Stimulated activated CD4-positive, alpha-beta T cell treated with anti-CD3 and anti-CD28 coated beads, Interleukin-2, amount 100 ng/mL, for 48 hours (primary cell): ENCODE measurements around the gene BAZ2B.

Experiments
- DNase-seq, 2 donors: peaks; one replicate each; pipeline ENCODE4 v3.0.0-alpha.2; 2020

The BAZ2B gene

GRCh38 chr2:159292157-159292556 lies 324.2 kb downstream of the BAZ2B start:
- DNase-seq = no peak

- DNase-seq = no peak
Observed at GRCh38 chr2:159290289-159290907, 325.9 kb downstream of the BAZ2B start.

GRCh38 chr2:159287733-159288132 lies 328.6 kb downstream of the BAZ2B start:
- DNase-seq = no peak

DNA sequence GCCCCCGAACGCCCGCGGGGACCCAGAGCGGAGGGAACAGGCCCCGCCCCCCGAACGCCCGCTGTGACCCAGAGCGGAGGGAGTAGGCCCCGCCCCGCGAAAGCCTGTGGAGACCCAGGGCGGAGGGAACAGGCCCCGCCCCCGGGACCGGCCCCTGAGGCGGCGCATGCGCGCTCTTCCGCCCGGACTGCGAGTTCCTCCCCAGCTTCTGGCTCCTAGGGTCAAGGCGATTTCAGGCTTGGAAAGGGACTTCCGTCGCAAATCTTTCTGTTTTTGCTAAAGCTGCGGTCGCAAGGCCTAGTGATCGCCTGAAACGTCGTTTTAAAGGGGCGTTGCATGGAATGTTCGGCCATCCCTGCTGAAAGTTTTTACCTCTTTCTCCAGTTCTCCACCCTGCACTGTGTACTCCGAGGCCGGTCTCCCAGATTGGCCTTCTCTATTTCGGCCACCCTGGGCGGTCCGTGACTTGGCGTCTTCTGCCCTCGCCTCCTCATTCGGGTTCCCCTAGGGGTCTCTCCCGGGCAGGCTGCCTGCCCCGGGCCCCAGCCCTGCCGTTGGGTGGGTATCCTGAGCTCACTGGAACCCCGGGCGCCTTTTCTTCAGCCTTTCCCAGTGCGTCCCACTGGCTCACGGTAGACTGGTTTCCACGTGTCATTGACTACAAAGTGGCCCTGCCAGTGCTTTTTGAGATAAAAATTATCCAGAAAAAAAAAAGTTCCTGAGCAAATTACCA lies 329.5 kb downstream of the BAZ2B start:
- DNase-seq = peak; percentile 93 to 96

- peak; percentile 10 to 30 for DNase-seq
Observed at GRCh38 chr2:159285929-159286708, 330.2 kb downstream of the BAZ2B start, which contains the start of gene WDSUB1. Gene WDSUB1 (minus strand): TSS chr2:159286703. CDS start chr2:159283069, 3,634 bp downstream.

GRCh38 chr2:159285433-159285832 lies 330.9 kb downstream of the BAZ2B start:
- no peak for DNase-seq

DNA sequence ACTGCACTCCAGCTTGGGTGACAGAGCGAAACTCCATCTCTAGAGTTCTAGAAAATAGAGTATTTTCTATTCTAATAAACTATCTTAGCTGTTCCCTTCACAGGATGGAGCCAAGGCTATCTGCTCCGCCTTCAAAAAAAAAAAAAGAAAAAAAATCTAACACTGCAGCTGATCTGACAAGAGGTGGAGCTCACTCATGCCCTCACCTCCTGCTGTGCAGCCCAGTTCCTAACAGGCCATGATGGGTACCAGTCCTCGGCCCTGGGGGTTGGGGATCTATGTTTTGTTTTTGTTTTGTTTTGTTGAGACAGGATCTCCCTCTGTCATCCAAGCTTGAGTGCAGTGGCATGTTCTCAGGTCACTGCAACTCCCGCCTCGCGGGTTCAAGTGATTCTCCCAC lies 332.8 kb downstream of the BAZ2B start:
- DNase-seq = no peak

GRCh38 chr2:159281002-159281401 lies 335.3 kb downstream of the BAZ2B start:
- DNase-seq = no peak

- no peak for DNase-seq
Observed at GRCh38 chr2:159279700-159280099, 336.6 kb downstream of the BAZ2B start.

DNA sequence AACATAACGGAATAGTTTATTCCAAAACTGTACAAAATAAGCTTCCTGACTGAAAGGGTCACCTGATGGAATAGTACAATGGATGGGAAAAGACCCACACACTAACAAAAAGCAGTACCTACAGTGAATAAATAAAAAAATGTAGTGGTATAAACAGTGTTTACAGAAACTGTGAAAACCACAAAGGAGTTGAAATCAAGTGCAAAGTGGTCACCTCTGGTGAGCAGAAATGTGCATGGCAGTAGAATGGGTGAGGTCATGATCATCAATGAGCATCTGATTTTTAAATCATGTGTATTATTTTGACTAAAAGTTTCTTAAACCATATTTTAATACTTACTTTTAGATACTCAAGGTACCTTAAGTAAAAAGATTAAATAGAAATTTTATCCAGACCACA lies 341.2 kb downstream of the BAZ2B start:
- DNase-seq = no peak

- DNase-seq = no peak
Observed at GRCh38 chr2:159272156-159272555, 344.2 kb downstream of the BAZ2B start.

DNA sequence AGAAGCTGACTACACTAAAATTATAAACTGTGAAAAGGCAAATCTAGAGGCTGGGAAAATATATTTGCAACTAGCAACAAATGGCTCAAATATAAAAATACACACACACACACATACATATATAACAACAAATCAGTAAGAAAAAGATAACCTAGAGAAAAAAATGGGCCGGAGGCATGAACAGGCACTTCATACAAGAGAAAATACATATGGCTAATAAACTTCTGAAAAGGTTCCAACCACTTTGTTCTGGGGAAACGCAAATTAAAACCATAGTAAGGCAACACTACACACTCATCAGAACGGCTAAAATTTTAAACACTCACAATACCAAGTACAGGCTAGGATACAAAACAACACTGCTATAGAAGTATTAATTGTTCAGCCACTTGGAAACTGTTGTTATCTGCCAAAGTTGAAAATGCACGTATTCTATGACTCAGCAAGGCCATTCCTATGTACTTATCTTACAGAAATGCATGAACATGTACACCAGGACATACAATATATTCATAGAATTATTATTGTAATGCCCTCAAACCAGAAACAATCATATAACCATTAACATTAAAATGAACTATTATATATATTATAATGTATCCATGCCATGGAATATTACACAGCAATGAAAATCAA lies 345.5 kb downstream of the BAZ2B start:
- no peak for DNase-seq
